Stimulated activated CD4-positive, alpha-beta T cell treated with anti-CD3 and anti-CD28 coated beads, Interleukin-4, amount 100 ng/mL, for 24 hours (primary cell): Measurements from ENCODE around the gene MAP3K1.

Experiments
- DNase-seq: peaks from one replicate; pipeline ENCODE4 v3.0.0-alpha.2; 2020

Gene MAP3K1

DNA sequence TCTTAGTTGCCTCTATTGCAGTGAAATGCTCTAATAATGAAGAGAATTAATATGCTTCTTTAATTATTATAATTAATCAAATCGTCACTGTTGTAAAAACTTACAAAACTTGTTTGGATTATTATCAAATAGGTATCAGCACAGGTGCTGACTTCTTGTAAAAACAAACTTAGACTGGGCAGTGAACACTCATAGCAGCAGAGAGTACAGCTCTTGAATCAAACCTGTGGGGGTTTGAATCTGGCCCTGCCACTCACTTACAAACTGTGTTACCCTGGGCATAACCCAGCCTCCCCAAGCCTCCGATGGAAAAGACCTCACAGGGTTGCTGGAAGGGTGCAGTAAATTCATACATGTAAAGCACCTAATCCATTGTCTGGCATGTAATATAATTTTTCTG is 35.1 kb downstream of the MAP3K1 start:
- DNase-seq, result no peak

DNA sequence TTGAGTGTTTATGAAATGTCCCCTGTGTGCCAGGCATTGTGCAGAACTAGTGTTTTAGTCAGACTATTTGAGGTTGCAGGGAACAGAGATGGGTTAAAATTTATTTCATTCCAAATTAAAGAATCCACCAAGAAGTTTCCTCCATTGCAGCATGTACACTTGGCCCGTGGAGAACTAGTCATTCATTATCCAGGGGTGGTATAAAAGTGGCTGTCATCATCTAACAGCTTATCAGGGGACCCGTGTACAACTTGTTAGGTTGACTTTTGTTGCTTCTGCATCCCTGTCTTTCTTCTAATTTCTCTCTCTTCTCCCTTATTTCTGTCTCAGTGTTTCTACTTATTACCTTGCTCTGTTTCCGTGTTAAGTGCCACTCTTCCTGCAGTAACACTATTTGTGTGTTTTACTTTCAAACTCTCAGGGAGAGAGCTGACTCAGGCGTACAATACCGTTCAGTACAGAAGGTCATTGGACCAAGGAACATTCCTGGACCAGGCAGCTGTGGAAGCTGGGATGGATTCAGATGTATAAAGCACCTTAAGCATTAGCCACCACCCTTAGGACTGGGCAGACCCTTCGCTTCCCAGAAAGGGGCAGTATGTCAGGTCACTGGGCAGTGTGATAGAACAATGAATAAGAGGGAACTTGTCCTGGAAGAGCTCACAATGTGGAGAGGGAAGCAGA is 36.1 kb downstream of the MAP3K1 start:
- DNase-seq, result no peak

DNA sequence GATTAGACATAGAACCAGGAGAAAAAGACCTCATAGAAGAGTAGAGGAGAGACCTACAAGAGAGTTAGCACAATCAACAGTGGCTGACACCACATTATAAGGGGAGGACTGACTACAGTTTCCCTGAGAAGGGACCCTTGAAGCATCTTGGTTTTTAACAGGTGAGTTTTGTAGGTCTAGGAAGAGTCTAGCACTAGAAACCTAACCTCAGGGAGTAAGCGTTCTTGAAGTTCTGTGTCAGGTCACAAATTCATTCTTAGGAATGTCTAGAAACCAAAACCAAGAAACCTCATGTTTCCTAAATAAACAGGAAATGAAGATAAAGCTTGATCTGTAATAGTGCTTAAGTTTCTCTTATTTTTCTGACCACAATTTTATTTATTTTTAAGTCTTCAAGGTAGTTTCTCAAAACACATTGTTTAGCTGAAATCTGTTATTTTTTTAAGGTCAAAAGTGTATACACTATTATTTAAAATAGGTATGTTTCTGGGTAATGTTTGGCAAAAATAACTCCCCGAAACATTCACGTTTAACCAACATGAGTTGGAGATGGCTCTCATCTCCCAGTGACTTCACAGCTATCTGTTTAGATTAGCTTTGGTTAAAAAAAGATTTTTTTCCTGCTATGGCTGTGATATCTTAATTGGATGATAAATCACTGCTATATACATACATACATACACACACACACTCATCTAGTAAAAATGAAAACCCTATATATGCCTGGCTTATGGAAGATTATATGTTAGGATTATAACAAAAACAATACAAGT is 37.1 kb downstream of the MAP3K1 start:
- no peak for DNase-seq

DNA sequence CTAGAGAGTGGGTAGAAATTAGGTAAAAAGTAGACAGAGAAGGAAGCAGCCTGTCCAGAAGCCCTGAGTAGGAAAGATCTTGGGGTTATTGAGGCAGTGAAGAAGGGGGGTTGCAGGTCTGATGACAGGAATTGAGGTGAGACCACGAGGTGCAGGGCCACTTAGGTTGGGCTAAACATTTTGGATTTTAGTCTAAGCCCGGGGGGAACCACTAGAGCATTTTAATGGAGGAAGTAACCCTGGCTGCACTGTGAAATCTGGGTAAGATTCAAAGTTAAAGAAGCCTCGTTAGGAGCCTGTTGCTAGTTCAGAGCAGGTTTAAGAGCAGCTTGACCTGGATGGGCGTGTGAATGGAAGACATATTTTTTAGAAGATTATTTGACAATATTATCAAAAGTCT is 38.3 kb downstream of the MAP3K1 start:
- DNase-seq, result no peak

DNA sequence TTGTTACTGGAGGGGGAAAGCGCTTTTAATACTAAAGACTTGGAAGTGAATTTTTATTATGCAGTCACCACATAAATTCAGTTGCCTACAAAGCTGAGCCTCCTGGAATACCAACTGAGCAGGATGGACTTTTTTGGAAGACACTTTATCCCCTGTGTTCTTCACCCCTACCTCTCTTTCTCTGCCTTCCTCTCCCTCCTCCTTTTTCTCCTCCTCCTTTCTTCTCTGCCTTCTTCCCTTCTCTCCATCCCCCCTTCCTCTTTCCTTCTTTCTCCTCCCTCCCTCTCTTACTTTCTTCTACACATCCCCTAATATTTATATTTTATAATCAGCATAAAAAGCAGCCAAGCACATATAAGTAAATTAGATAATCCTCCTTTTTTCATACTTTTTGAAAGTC is 39.6 kb downstream of the MAP3K1 start:
- no peak for DNase-seq

DNA sequence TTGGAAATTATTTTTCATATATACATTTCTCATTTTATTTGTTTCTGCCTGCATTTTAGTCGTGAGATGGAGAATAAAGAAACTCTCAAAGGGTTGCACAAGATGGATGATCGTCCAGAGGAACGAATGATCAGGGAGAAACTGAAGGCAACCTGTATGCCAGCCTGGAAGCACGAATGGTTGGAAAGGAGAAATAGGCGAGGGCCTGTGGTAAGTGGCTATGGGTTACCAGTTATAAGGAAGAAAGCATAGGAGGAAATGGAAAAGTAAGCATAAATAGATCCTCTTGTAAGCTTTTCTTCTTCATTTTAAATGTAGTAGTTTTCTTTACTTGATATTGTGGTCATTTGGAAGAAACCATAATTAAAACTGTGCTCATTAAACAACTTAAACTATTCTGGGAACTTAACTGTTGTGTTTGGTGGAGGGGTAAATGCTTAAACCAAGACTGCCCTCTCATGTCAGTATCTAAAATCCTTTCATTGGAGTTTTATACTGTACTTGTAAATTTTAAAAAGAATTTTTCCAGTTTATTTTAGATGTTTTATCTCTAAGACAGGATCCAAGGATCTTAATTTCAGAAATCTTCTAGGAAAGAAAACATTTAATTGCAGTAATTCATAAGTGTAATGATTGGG is 41.3 kb downstream of the MAP3K1 start:
- DNase-seq, result no peak

DNA sequence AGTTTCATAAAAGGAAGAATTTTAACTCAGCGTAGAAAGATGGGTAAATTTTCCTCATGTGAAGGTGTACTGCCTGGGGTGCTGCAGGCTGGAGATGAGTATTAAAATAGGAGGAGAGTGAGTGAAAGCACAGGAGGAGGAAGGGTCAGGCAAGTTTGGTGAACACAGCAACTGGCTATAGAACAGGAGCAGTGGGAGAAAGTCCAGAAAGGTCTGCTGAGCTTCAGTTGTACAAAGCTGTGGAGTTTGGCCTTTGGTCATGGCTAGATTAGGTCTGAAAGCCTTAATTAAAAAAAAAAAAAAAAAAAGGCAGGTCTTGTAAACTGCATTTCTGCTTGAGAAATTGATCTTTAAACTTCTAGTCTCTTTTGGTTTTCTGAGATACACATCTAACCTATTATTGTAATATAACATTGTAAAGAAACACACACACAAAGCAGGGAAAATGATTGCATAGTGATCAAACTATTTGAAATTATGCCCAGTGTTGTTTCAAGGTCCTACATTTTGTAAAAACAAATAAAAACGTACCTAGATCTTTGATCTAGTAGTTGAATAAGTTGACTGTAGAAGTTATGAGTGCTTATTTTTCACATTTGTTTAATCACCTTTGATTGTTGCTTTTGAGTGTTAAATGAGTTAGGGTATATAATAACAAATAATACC is 43.6 kb downstream of the MAP3K1 start:
- DNase-seq, result no peak

DNA sequence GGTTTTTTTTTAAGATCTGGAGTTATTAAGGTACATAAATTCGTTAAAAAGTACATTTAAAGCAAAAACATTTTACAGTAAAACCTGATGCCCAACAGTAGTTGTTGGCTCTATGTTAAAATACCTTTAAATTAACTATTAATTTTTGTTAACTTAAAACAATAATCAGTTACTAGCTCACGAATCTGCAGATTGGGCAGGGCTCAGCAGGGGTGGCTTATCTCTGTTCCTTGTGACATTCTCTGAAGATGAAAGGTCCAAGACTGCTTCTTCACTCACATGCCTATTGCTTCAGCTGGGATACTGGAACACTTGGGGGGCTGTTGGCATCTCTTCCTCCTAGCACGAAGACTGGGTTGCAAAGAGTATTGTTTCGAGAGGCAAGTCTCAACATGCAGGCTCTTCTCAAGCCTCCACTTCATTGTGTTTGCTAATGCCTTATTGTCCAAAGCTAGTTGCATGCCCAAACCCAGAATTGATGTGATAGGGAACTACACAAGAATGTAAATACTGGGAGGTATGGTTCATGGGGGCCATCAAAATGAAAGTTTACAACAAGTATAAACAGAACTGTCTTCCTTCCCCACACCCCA is 46.6 kb downstream of the MAP3K1 start:
- DNase-seq, result no peak

DNA sequence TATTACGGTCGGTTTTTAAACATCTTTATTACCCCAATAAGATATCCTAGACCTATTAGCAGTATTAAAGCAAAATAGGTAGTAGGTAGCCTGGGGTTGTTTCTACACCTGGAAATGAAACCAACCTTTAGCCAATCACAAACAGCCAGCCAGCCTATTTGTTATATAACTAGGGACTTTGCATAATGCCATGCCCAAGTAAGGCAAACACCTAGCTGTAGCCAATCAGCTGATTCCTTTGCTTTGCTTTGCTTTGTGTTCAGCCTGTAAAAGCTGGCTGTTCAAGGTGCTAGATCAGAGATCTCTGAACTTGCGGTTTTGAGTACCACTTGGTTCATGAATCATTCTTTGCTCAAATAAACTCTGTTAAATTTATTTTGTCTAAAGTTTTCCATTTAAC is 47.6 kb downstream of the MAP3K1 start:
- DNase-seq, result no peak

DNA sequence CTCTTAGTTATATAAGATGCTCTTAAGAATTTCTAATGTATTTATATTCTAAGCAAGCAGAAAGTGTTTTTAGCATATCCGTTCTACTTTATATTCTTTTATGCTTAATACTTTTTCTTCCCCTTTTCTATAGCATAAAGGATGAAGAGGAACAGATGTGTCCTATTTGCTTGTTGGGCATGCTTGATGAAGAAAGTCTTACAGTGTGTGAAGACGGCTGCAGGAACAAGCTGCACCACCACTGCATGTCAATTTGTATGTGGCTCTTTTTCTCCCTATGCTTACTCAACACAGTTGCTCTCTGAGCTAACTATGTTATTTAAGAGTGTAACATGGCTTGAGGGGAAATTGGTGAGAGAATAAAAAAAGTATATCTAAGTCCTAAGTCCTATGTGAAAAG is 56.4 kb downstream of the MAP3K1 start:
- DNase-seq, result no peak

DNA sequence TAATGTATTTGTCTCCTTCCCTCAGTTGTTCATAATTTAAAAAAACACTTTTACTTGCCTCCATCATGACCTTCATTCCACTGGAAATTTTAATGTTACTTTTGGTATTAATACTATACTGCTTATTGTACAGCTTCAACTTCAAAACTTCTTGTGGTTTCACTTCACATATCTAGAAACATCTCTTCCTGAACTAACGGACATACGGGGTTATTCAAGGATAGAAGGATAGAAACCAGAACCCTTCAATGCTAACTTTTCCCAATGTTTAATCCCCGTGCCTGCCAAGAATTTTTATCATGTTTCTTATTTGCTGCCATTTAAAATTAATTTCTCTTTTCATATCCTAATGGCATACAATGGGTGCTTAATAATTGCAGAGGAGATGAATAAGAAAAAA is 57.7 kb downstream of the MAP3K1 start:
- DNase-seq, result no peak

DNA sequence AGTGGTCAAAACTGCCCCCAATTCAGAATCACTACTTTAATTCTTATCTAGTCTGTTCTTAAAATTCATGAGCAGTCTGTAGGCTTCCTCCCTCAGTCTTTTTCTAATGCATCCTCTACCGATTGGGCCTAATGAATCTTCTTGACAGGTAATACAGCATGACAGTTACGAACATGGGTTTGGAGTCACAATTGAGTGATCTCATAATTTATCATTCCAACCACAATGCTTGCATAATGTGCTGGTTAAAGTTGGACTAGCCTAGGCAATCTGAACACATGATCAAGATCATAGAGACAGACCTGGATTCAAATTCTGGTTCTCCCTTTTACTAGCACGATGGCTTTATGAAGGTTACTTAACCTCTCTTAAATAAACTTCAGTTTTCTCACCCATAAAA is 61.0 kb downstream of the MAP3K1 start:
- DNase-seq, result no peak

DNA sequence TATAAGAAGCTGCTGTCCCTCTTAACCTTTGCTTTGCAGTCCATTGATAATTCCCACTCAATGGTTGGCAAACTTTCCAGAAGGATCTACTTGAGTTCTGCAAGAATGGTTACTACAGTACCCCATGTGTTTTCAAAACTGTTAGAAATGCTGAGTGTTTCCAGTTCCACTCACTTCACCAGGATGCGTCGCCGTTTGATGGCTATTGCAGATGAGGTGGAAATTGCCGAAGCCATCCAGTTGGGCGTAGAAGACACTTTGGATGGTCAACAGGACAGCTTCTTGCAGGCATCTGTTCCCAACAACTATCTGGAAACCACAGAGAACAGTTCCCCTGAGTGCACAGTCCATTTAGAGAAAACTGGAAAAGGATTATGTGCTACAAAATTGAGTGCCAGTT is 66.2 kb downstream of the MAP3K1 start:
- DNase-seq, result no peak

DNA sequence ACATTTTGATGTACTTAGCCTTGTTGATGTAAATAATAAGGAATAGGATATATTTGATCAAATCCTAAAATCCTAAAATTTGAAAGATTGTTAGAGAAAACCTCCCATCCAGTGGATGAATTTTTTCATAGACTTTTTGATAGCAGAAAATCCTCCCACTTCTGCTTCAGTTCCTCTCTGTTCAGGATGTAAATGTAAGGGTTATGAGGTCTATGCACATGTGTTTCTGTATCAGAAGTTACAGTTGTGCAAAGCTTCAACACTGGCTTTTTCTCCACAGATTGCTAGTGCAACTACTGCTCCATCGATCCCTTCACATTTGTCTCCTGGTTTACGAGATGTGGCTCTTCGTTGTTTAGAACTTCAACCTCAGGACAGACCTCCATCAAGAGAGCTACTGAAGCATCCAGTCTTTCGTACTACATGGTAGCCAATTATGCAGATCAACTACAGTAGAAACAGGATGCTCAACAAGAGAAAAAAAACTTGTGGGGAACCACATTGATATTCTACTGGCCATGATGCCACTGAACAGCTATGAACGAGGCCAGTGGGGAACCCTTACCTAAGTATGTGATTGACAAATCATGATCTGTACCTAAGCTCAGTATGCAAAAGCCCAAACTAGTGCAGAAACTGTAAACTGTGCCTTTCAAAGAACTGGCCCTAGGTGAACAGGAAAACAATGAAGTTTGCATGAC is 78.1 kb downstream of the MAP3K1 start:
- no peak for DNase-seq

DNA sequence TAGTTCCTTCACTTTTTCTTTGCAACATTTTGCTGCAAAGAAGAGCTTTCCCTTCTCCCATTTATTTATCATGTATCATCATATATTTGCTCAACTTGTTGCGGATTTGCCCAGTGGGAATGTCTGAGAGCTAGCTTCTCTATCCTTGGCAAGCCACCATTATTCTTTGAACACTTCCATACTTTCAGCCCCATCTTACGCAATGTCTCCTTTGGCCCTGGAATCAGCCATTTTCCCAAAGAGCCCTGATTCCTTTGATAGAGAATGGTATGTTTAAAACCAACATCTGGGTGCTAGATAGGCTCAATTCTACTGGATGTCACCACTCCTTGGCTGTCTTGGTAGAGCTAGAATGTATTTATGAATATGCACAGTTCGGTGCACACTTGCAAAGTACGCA is 81.4 kb downstream of the MAP3K1 start:
- no peak for DNase-seq

DNA sequence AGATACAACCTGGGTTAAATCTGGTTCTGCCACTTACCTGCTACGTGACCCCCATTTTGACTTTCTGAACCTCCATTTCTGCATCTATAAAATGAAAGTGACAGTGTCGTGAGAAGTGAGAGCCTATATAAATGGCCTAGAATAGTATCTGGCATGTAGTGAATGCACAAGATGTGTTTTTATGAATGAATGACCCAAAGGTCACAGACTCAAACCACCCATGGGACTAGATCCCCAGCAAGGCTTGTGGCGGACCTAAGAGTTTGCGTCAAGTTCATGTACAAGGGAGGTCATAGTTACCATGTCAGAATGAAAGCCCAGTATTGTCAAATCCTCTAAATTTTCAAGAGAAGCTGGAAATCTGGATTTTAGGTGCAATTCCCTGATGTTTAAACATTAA is 82.9 kb downstream of the MAP3K1 start:
- no peak for DNase-seq

DNA sequence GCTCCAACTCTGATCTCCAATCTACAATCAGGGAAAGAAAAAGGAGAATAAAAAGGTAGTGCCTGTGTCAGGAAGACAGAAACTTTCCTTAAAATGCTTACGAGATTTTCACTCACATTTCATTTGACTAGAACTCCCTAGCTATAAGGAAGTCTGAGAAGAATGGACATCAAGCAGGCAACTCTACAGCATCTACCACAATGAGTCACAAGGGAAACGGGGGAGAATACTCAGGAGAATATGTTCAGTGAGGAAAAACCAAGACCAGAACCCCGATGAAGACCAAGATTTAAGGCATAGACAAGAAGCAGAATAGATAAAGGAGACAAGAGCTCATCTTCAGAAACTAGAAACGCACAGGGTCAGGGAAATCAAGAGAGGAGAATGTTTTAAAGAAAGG is 85.0 kb downstream of the MAP3K1 start:
- DNase-seq, result no peak

DNA sequence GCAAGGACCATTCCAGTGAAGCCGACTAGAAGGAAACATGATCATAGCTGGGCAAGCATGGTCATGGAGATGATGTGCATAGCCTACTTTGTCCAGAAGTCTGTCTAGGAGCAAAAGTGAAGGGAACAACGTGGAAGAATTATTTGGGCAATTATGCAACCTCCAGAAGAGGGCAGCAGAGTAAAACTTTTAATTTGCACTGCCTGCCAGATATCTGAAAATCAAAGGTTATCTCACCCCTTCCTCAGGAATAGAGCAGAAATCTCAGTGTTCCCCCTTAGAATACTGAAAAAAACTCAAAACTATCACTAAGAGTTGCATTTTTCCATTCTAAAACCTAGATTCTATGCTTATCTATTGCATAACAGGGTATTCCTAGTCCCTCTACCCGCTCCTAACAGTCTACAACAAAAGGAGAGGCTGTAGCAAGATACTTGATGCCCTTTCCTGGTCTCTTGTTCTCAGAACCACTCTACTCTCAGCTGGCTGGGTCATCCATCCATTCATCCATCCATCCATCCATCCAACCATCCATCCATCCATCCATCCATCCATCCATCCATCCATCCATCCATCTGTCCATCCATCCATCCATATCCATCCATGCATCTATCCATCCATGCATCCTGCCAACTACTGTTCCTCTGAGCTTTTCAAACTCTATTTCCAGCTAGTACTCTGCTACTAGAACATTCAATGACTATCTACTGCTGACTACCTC is 85.7 kb downstream of the MAP3K1 start:
- peak; percentile 49 for DNase-seq

DNA sequence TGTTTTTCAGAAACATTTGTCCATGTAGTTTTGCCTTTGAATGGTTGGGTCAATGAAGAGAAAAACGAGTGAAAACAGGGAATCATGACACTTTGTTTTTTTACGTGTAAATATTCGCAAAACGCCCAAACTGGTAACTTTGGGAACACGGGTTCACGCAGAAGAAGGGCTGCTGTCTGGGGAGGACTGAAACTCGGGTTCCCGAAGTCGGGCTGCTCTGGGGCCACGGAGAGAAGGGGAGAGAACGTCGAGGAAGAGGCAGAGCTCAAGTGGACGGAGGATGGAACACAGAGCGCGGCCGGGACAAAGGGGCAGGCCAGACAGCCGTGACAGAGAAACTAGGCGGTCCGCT is 93.6 kb downstream of the MAP3K1 start:
- no peak for DNase-seq

DNA sequence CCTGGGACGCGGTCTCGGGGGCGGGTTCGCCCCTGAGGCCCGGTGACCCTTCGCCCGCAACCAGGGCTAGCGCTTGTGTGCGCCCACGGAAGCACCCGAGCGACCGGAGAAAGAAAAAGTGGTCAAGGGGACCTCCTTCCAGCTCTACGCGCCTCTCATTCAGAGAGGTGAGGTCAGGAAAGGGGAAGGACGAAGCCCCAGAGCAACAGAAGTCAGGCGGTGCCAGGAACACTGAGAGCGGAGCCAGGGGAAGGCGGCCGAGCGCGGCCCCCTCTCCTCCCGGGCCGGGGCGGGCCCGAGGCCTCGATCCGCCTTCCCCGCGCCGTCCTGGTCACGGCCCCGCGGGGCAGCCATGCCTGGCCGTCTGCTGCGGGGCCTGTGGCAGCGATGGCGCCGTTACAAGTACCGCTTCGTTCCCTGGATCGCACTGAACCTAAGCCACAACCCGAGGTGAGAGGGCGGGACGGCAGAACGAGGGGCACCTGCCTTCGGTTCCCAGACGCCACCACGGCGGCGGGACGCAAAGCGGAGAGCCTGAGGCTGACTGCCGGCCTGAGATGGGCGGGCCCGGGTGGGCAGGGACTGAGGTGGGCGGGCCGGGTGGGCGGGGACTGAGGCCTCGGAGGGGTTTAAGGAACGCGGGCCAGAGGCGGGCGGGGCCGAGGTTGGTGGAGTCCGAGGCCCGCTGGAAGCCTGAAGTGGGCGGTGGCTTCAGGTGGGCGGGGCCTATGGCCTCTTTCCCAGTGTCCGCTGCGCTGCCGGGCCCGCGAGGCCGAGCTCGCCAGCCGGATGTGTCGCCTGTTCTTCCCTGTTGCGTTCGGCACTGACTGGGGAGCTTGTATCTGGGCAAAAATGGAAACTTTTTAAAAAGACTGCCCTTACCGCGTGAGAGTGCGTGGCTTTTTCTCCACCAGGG is 94.2 kb downstream of the MAP3K1 start, which contains the start of gene SETD9:
SETD9 (plus strand) TSS at position 303 of the 916 bp plus-strand sequence; CDS start at position 353, 50 bp downstream.
- peak; percentile 91 for DNase-seq
